Testis (tissue), 2 donors: ENCODE results near the gene GARIN5B.

Source experiments
- CTCF ChIP-seq, 3 experiments: fragments of 450-650 bp in 2 of 3; fragments of 200-600 bp in 1 of 3; sonication (generic) in 1 of 3; IDR thresholded peaks; one replicate each; pipeline ENCODE4 v1.5.1; 2016 to 2019; ENCODE audit warnings: antibody characterized with exemption in 3 of 3, mild to moderate bottlenecking in 2 of 3, moderate library complexity in 1 of 3
- POLR2A ChIP-seq: fragments of 450-650 bp; IDR thresholded peaks from one replicate; pipeline ENCODE4 v1.6.1; 2017; ENCODE audit warnings: antibody characterized with exemption, mild to moderate bottlenecking, moderate library complexity

- TF ChIP-seq CTCF (IDR thresholded peaks at IDR 0.05) (no peak), POLR2A (no peak)
These were observed 43.9 kb upstream of the GARIN5B start for GRCh38 chr19:55406826-55407549.
